ENCODE results near the gene TMEM63C. TPM values are rescaled to one million over a fixed set of nuclear protein-coding genes. Genes with fewer than 3 reads are reported as not detected.

Gene TMEM63C
- polyA plus RNA-seq, 1 donor (not counting 4 experiments of a cell fraction or from before 2014, with no cell fraction given), result 0.66 TPM

GRCh38 chr14:77219591-77219990 lies 38.0 kb downstream of the TMEM63C start:
- Histone ChIP-seq H2AFZ (ENCODE audit: control insufficient read depth, low read length) (no peak overlapping the region), H3K4me3 (ENCODE audit: control insufficient read depth in 2 of 3, extremely low read depth in 1 of 3, insufficient read depth in 2 of 3, low read depth in 1 of 3, low read length in 3 of 3) (no peak overlapping the region), H3K4me2 (ENCODE audit: control insufficient read depth, extremely low read depth, insufficient read depth, low read depth, low read length) (no peak overlapping the region), H4K20me1 (ENCODE audit: control insufficient read depth, extremely low read depth, insufficient read depth, low read length) (no peaks in the 10 kb centered on the region), H3K9ac (ENCODE audit: control insufficient read depth, extremely low read depth, insufficient read depth, low read length) (no peak overlapping the region), H3K27me3 (ENCODE audit: control insufficient read depth, extremely low read depth, insufficient read depth, low read length) (peaks cover 3% of the 10 kb centered on the region), H3K9me1 (ENCODE audit: control insufficient read depth, extremely low read depth, insufficient read depth, low read length) (no peaks in the 10 kb centered on the region), H3K4me1 (ENCODE audit: control insufficient read depth, extremely low read depth, insufficient read depth, low read length) (no peaks in the 10 kb centered on the region), H3K9me3 (ENCODE audit: control insufficient read depth, low read depth, low read length) (no peaks in the 10 kb centered on the region), H3K79me2 (ENCODE audit: control insufficient read depth, insufficient read depth, low read length) (no peaks in the 10 kb centered on the region), H3K36me3 (ENCODE audit: control insufficient read depth in 2 of 2, extremely low read depth in 1 of 2, insufficient read depth in 2 of 2, low read length in 2 of 2) (no peaks in the 10 kb centered on the region), H3K27ac (ENCODE audit: control insufficient read depth, insufficient read depth, low read length) (no peak overlapping the region)
- DNase-seq (ENCODE audit: low read depth, low spot score) (no peak), FAIRE-seq (no peak)
- no peak for TF ChIP-seq CTCF (optimal IDR thresholded peaks at IDR 0.05 in 1 of 3, IDR thresholded peaks at IDR 0.05 in 1 of 3, conservative IDR thresholded peaks at IDR 0.05 in 1 of 3; ENCODE audit: extremely low read depth in 1 of 3, insufficient read depth in 2 of 3, low read length in 3 of 3)
- TF ChIP-seq EZH2 (IDR thresholded peaks at IDR 0.05; ENCODE audit: low read length), result no peak
- dilution Hi-C loops (cut with MboI; ENCODE audit: extremely low pct_ligation_motif_present, low sequenced_read_pairs), result no loop called here

- H3K27me3 ChIP-seq (ENCODE audit: control insufficient read depth, extremely low read depth, insufficient read depth, low read length), result peaks cover 3% of the 10 kb centered on the region
- no peaks in the 10 kb centered on the region for H3K4me1 ChIP-seq (ENCODE audit: control insufficient read depth, extremely low read depth, insufficient read depth, low read length)
- H3K9me1 ChIP-seq (ENCODE audit: control insufficient read depth, extremely low read depth, insufficient read depth, low read length), result no peaks in the 10 kb centered on the region
- DNase-seq (ENCODE audit: low read depth, low spot score) (no peak), FAIRE-seq (no peak)
- H3K27ac ChIP-seq (ENCODE audit: control insufficient read depth, insufficient read depth, low read length), result no peak overlapping the region
- dilution Hi-C loops (cut with MboI; ENCODE audit: extremely low pct_ligation_motif_present, low sequenced_read_pairs), result no loop called here
- no peaks in the 10 kb centered on the region for H3K9me3 ChIP-seq (ENCODE audit: control insufficient read depth, low read depth, low read length)
- TF ChIP-seq EZH2 (IDR thresholded peaks at IDR 0.05; ENCODE audit: low read length), result no peak
- no peak for TF ChIP-seq CTCF (optimal IDR thresholded peaks at IDR 0.05 in 1 of 3, IDR thresholded peaks at IDR 0.05 in 1 of 3, conservative IDR thresholded peaks at IDR 0.05 in 1 of 3; ENCODE audit: extremely low read depth in 1 of 3, insufficient read depth in 2 of 3, low read length in 3 of 3)
- no peaks in the 10 kb centered on the region for H3K79me2 ChIP-seq (ENCODE audit: control insufficient read depth, insufficient read depth, low read length)
- no peaks in the 10 kb centered on the region for H3K36me3 ChIP-seq (ENCODE audit: control insufficient read depth in 2 of 2, extremely low read depth in 1 of 2, insufficient read depth in 2 of 2, low read length in 2 of 2)
- no peak overlapping the region for H2AFZ ChIP-seq (ENCODE audit: control insufficient read depth, low read length)
- no peak overlapping the region for H3K4me2 ChIP-seq (ENCODE audit: control insufficient read depth, extremely low read depth, insufficient read depth, low read depth, low read length)
- no peaks in the 10 kb centered on the region for H4K20me1 ChIP-seq (ENCODE audit: control insufficient read depth, extremely low read depth, insufficient read depth, low read length)
- H3K4me3 ChIP-seq (ENCODE audit: control insufficient read depth in 2 of 3, extremely low read depth in 1 of 3, insufficient read depth in 2 of 3, low read depth in 1 of 3, low read length in 3 of 3), result no peak overlapping the region
- H3K9ac ChIP-seq (ENCODE audit: control insufficient read depth, extremely low read depth, insufficient read depth, low read length), result no peak overlapping the region
These were observed 38.8 kb downstream of the TMEM63C start for GRCh38 chr14:77220246-77221017.
